BJ (cell line): ENCODE data around the gene EGLN2. TPM values are rescaled to one million over a fixed set of nuclear protein-coding genes. Genes with fewer than 3 reads are reported as not detected.
"Not testable (repeated sequence)": the region's sequence is repeated elsewhere in the genome, so short reads cannot be mapped to it uniquely, and the experiment has no call there.

Experiments
- CTCF ChIA-PET: fragments of 350-600 bp; formaldehyde crosslinking; extraction: SDS; loops from one replicate; lab custom pipeline; 2021; ENCODE audit warnings: antibody characterized with exemption, inconsistent platforms; lab: Yijun Ruan, JAX
- POLR2A ChIA-PET: fragments of 300-600 bp; sonication (Branson Sonifier 250); formaldehyde crosslinking; extraction: SDS; loops from one replicate; lab custom pipeline; 2021; ENCODE audit warnings: antibody characterized with exemption; lab: Charles Lee
- DNase-seq: peaks from one replicate; pipeline ENCODE4 v3.0.0-alpha.2; 2011; ENCODE audit warnings: low read depth
- H3K27me3 ChIP-seq: 2 replicates; pipeline ENCODE4 v1.6.0; 2011; ENCODE audit warnings: low read length; ENCODE audit not compliant: control insufficient read depth, insufficient read depth
- H3K36me3 ChIP-seq: 2 replicates; pipeline ENCODE4 v1.5.1; 2011; ENCODE audit warnings: low read length; ENCODE audit not compliant: control insufficient read depth, insufficient read depth
- H3K4me3 ChIP-seq: 2 replicates; pipeline ENCODE4 v1.5.1; 2011; ENCODE audit warnings: low read depth, mild to moderate bottlenecking, control low read depth, low read length
- CTCF ChIP-seq: IDR thresholded peaks from 2 replicates; pipeline ENCODE4 v1.5.1; 2011; ENCODE audit warnings: low read depth, mild to moderate bottlenecking, control low read depth, inconsistent platforms, low read length, moderate library complexity; ENCODE audit not compliant: insufficient read depth
- polyA plus RNA-seq: library from polyadenylated mRNA; depleted of rRNA; stranded (reverse); fragments of >200 nt; gene quantifications from 2 replicates; pipeline ENCODE4 v1.2.3, GENCODE V29; 2011

Gene EGLN2
- polyA plus RNA-seq, 1 experiment: 65.5 TPM

- H3K27me3 ChIP-seq: no peaks in the 10 kb centered on the region
- ChIA-PET CTCF (no interaction called here), POLR2A (no interaction called here)
- no peak for DNase-seq
- TF ChIP-seq CTCF: no peak
- H3K4me3 ChIP-seq: no peak overlapping the region
- peaks cover 10% of the 10 kb centered on the region for H3K36me3 ChIP-seq
Observed at GRCh38 chr19:40768869-40769268, 30.1 kb upstream of the EGLN2 start.

- H3K4me3 ChIP-seq, DNase-seq, H3K36me3 ChIP-seq, H3K27me3 ChIP-seq, POLR2A ChIA-PET: not testable (repeated sequence)
- CTCF ChIA-PET: interaction anchor here (0.7 to 1.1 kb wide), 3 partner anchors 49 to 203 kb away, joined by 4 to 5 read pairs (median 5); no protein-coding TSS in a partner anchor
Observed at GRCh38 chr19:40771101-40771862, 27.7 kb upstream of the EGLN2 start.

GRCh38 chr19:40774916-40775631 is 23.9 kb upstream of the EGLN2 start, which contains the start of gene MIA:
Gene MIA, plus strand, starts transcription at chr19:40775521. Its CDS starts 22 bp downstream, at chr19:40775543.
- DNase-seq: no peak
- CTCF ChIA-PET: no interaction called here
- Histone ChIP-seq H3K4me3 (no peak within 1 kb of the TSS), H3K36me3 (peaks cover 1% of the 10 kb centered on the region; the same call in 1 of the 2 replicates), H3K27me3 (no peaks in the 10 kb centered on the region)
- no peak for TF ChIP-seq CTCF
- POLR2A ChIA-PET: no interaction called here

GRCh38 chr19:40775632-40776022 is 23.4 kb upstream of the EGLN2 start:
- ChIA-PET POLR2A (no interaction called here), CTCF (no interaction called here)
- no peak for DNase-seq
- H3K4me3 ChIP-seq: no peak overlapping the region
- no peaks in the 10 kb centered on the region for H3K27me3 ChIP-seq
- TF ChIP-seq CTCF: no peak
- H3K36me3 ChIP-seq: peaks cover 3% of the 10 kb centered on the region; the same call in 1 of the 2 replicates

- peaks cover 3% of the 10 kb centered on the region; the same call in 1 of the 2 replicates for H3K36me3 ChIP-seq
- ChIA-PET CTCF (interaction anchor here (1.7 to 3.8 kb wide), 2 partner anchors 26 to 31 kb away, joined by 5 to 22 read pairs; no protein-coding TSS in a partner anchor), POLR2A (no interaction called here)
- no peak for DNase-seq
- no peaks in the 10 kb centered on the region for H3K27me3 ChIP-seq
- TF ChIP-seq CTCF: no peak
- H3K4me3 ChIP-seq: no peak overlapping the region
Observed at GRCh38 chr19:40776364-40776763, 22.6 kb upstream of the EGLN2 start.
